Right renal pelvis (tissue), 4 donors: ENCODE data around the gene PM20D2. TPM values are rescaled to one million over a fixed set of nuclear protein-coding genes. Genes with fewer than 3 reads are reported as not detected.
A peak's percentile ranks its signal among the peaks of the same experiment; 100 is the strongest.
"Not testable (repeated sequence)": the region's sequence is repeated elsewhere in the genome, so short reads cannot be mapped to it uniquely, and the experiment has no call there.

ENCODE experiments used
- DNase-seq, 4 donors: peaks; one replicate each; pipeline ENCODE4 v3.0.0-alpha.2; 2013; ENCODE audit warnings: low read depth in 4 of 4, low spot score in 3 of 4, missing footprints in 1 of 4
- polyA plus RNA-seq, 4 donors: library from polyadenylated mRNA; unstranded; fragments of 120-200 nt; gene quantifications; one replicate each; pipeline ENCODE4 v1.2.1, GENCODE V29; 2013; ENCODE audit not compliant: insufficient read length in 4 of 4

PM20D2 gene
- polyA plus RNA-seq, result 10 to 100 TPM; 36.6 to 43.3 (median 39.3) TPM

- DNase-seq, result peak in 3 of 4 donors; percentile 47 to 63 (median 61)
Observed at GRCh38 chr6:89145956-89146717, at the start of gene PM20D2. Gene PM20D2 (plus strand): TSS chr6:89146055. CDS start chr6:89146145, 90 bp downstream.

- no peak for DNase-seq
Observed at GRCh38 chr6:89098461-89098860, 47.4 kb upstream of the PM20D2 start.

- no peak for DNase-seq
Observed at GRCh38 chr6:89100114-89100513, 45.7 kb upstream of the PM20D2 start.

GRCh38 chr6:89110284-89110683 lies 35.6 kb upstream of the PM20D2 start:
- no peak for DNase-seq

GRCh38 chr6:89111933-89112332 lies 33.9 kb upstream of the PM20D2 start:
- no peak for DNase-seq

- no peak for DNase-seq
Observed at GRCh38 chr6:89116702-89117101, 29.2 kb upstream of the PM20D2 start.

GRCh38 chr6:89117211-89118108 lies 28.4 kb upstream of the PM20D2 start, which contains the start of gene SRSF12:
Gene SRSF12 (minus strand): TSS chr6:89118071. CDS start chr6:89117887, 184 bp downstream.
- peak in 2 of 4 donors; percentile 42 to 55 for DNase-seq

GRCh38 chr6:89118931-89119330 lies 26.9 kb upstream of the PM20D2 start:
- no peak for DNase-seq

GRCh38 chr6:89120371-89120770 lies 25.5 kb upstream of the PM20D2 start:
- no peak for DNase-seq

GRCh38 chr6:89121934-89122333 lies 23.9 kb upstream of the PM20D2 start:
- no peak for DNase-seq

- DNase-seq, result peak in 1 of 4 donors; percentile 28
Observed at GRCh38 chr6:89122625-89123024, 23.2 kb upstream of the PM20D2 start.

GRCh38 chr6:89128256-89128671 lies 17.6 kb upstream of the PM20D2 start:
- not testable (repeated sequence) for DNase-seq

- DNase-seq, result no peak
Observed at GRCh38 chr6:89131599-89131998, 14.3 kb upstream of the PM20D2 start.

GRCh38 chr6:89132057-89132456 lies 13.8 kb upstream of the PM20D2 start:
- no peak for DNase-seq

- DNase-seq, result no peak
Observed at GRCh38 chr6:89133981-89134380, 11.9 kb upstream of the PM20D2 start.

- DNase-seq, result no peak
Observed at GRCh38 chr6:89134723-89135122, 11.1 kb upstream of the PM20D2 start.

- no peak for DNase-seq
Observed at GRCh38 chr6:89138173-89138572, 7.7 kb upstream of the PM20D2 start.

- no peak for DNase-seq
Observed at GRCh38 chr6:89139509-89140346, 6.1 kb upstream of the PM20D2 start.

GRCh38 chr6:89140347-89141156 lies 5.3 kb upstream of the PM20D2 start:
- no peak for DNase-seq
